ENCODE measurements around the gene MAG. TPM values are rescaled to one million over a fixed set of nuclear protein-coding genes. Genes with fewer than 3 reads are reported as not detected.

Gene MAG
- total and polyA plus RNA-seq, 9 of the 15 experiments (the other 6 are each of a cell fraction or from before 2014, with no cell fraction given) = 0.11 to 10.0 (median 1.6) TPM

DNA sequence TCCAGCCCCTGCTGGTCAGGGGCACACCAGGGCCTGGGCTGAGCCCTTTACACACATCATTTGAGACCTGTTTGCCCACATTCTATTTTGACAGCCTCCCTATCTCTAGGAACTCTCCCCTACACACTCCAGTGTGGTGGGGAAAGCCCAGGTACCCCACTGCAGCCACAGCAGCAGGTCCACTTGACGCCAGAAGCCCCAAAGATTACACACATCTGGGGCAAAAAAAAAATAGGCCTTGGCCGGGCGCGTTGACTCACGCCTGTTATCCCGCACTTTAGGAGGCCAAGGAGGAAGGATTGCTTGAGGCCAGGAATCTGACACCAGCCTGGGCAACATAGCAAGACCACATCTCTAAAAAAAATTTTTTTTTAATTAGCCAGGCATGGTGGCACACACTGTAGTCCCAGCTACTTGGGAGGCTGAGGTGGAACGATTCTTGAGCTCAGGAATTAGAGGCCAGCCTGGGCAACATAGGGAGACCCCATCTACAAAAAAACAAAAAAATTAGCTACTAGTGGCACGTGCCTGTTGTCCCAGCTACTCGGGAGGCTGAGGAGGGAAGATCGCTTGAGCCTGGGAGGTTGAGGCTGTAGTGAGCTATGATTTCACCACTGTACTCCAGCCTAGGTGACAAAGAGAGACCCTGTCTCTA is 19.0 kb downstream of the MAG start (continued):
- no peak for TF ChIP-seq CHD7 (IDR thresholded peaks at IDR 0.05; ENCODE audit: low read depth, low read length)
- TF ChIP-seq, protein P1, sequence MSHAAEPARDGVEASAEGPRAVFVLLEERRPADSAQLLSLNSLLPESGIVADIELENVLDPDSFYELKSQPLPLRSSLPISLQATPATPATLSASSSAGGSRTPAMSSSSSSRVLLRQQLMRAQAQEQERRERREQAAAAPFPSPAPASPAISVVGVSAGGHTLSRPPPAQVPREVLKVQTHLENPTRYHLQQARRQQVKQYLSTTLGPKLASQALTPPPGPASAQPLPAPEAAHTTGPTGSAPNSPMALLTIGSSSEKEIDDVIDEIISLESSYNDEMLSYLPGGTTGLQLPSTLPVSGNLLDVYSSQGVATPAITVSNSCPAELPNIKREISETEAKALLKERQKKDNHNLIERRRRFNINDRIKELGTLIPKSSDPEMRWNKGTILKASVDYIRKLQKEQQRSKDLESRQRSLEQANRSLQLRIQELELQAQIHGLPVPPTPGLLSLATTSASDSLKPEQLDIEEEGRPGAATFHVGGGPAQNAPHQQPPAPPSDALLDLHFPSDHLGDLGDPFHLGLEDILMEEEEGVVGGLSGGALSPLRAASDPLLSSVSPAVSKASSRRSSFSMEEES (CRISPR knock-in tag; IDR thresholded peaks at IDR 0.05) = no peak
- TF ChIP-seq MCM5 (IDR thresholded peaks at IDR 0.05; ENCODE audit: low read depth) = no peak
- TF ChIP-seq PBX2 (CRISPR knock-in tag; IDR thresholded peaks at IDR 0.05; ENCODE audit: low read depth) = no peak
- no peak for TF ChIP-seq PBX2 (tag; conservative IDR thresholded peaks at IDR 0.05; ENCODE audit: low read depth)
- TF ChIP-seq RAD51 (IDR thresholded peaks at IDR 0.05; ENCODE audit: borderline replicate concordance, low read depth) = no peak
- TF ChIP-seq HMGXB4 (CRISPR knock-in tag; IDR thresholded peaks at IDR 0.05) = no peak

Data from K562 (cell line).